ENCODE measurements around the gene UMAD1. TPM values are rescaled to one million over a fixed set of nuclear protein-coding genes. Genes with fewer than 3 reads are reported as not detected.

Gene UMAD1
- total RNA-seq, 1 donor from 2014 or later, result 21.6 TPM

GRCh38 chr7:7870555-7870954, 230.0 kb downstream of the UMAD1 start:
- Histone ChIP-seq H3K4me3 (no peak overlapping the region), H3K4me1 (peaks cover 15% of the 10 kb centered on the region), H3K27me3 (ENCODE audit: low read depth) (no peaks in the 10 kb centered on the region), H3K36me3 (no peaks in the 10 kb centered on the region), H3K9me3 (no peaks in the 10 kb centered on the region), H3K27ac (no peak overlapping the region)
- intact Hi-C loops (cut with DNase I), result no loop called here
- DNase-seq (no peak), ATAC-seq (no peak)
- no peak for TF ChIP-seq CTCF (IDR thresholded peaks at IDR 0.05)

GRCh38 chr7:7876419-7876818, 235.9 kb downstream of the UMAD1 start:
- intact Hi-C loops (cut with DNase I), result no loop called here
- Histone ChIP-seq H3K9me3 (no peaks in the 10 kb centered on the region), H3K27ac (no peak overlapping the region), H3K4me3 (no peak overlapping the region), H3K4me1 (no peaks in the 10 kb centered on the region), H3K27me3 (ENCODE audit: low read depth) (no peaks in the 10 kb centered on the region), H3K36me3 (no peaks in the 10 kb centered on the region)
- ATAC-seq (no peak), DNase-seq (no peak)
- TF ChIP-seq CTCF (IDR thresholded peaks at IDR 0.05), result no peak

- no peak overlapping the region for H3K4me3 ChIP-seq
- intact Hi-C loops (cut with DNase I), result no loop called here
- no peak for TF ChIP-seq CTCF (IDR thresholded peaks at IDR 0.05)
- ATAC-seq, result no peak
- no peaks in the 10 kb centered on the region for H3K36me3 ChIP-seq
- H3K27ac ChIP-seq, result no peak overlapping the region
- H3K9me3 ChIP-seq, result no peaks in the 10 kb centered on the region
- DNase-seq, result no peak
- no peaks in the 10 kb centered on the region for H3K27me3 ChIP-seq (ENCODE audit: low read depth)
- H3K4me1 ChIP-seq, result no peaks in the 10 kb centered on the region
Measured at GRCh38 chr7:7881581-7881980, 241.0 kb downstream of the UMAD1 start.

- no peak for DNase-seq
- H3K4me3 ChIP-seq, result no peak overlapping the region
- H3K4me1 ChIP-seq, result no peaks in the 10 kb centered on the region
- H3K36me3 ChIP-seq, result no peaks in the 10 kb centered on the region
- no peak for TF ChIP-seq CTCF (IDR thresholded peaks at IDR 0.05)
- intact Hi-C loops (cut with DNase I), result no loop called here
- no peak overlapping the region for H3K27ac ChIP-seq
- no peak for ATAC-seq
- H3K27me3 ChIP-seq (ENCODE audit: low read depth), result no peaks in the 10 kb centered on the region
- H3K9me3 ChIP-seq, result no peaks in the 10 kb centered on the region
Measured at GRCh38 chr7:7882888-7883287, 242.3 kb downstream of the UMAD1 start.

- Histone ChIP-seq H3K36me3 (no peaks in the 10 kb centered on the region), H3K9me3 (no peaks in the 10 kb centered on the region), H3K4me1 (no peaks in the 10 kb centered on the region), H3K27me3 (ENCODE audit: low read depth) (no peaks in the 10 kb centered on the region), H3K4me3 (no peak overlapping the region), H3K27ac (no peak overlapping the region)
- ATAC-seq (no peak), DNase-seq (no peak)
- TF ChIP-seq CTCF (IDR thresholded peaks at IDR 0.05), result no peak
- intact Hi-C loops (cut with DNase I), result no loop called here
Measured at GRCh38 chr7:7883394-7883793, 242.8 kb downstream of the UMAD1 start.

GRCh38 chr7:7884855-7885254, 244.3 kb downstream of the UMAD1 start:
- DNase-seq, result no peak
- Histone ChIP-seq H3K36me3 (no peaks in the 10 kb centered on the region), H3K9me3 (no peaks in the 10 kb centered on the region), H3K4me3 (no peak overlapping the region), H3K27me3 (ENCODE audit: low read depth) (no peaks in the 10 kb centered on the region), H3K27ac (no peak overlapping the region), H3K4me1 (no peaks in the 10 kb centered on the region)
- intact Hi-C loops (cut with DNase I), result no loop called here
- TF ChIP-seq CTCF (IDR thresholded peaks at IDR 0.05), result no peak
- ATAC-seq, result no peak
